Measurements from ENCODE around the gene KCNQ4. TPM values are rescaled to one million over a fixed set of nuclear protein-coding genes. Genes with fewer than 3 reads are reported as not detected.

The KCNQ4 gene
- total RNA-seq, 1 experiment from 2014 or later = 1.4 TPM

GRCh38 chr1:40868051-40868723, 84.6 kb downstream of the KCNQ4 start:
- no peak overlapping the region for H3K4me3 Mint-ChIP-seq
- H3K27ac Mint-ChIP-seq = no peak overlapping the region
- Histone ChIP-seq H2BK120ac (ENCODE audit: low read depth, low read length, poor library complexity, severe bottlenecking) (no peak overlapping the region), H3K4me2 (ENCODE audit: insufficient read depth, insufficient read length, low read length) (no peak overlapping the region), H3K23me2 (ENCODE audit: insufficient read length, low read depth, low read length, poor library complexity, severe bottlenecking) (no peaks in the 10 kb centered on the region), H4K5ac (ENCODE audit: insufficient read length, low read depth, low read length) (no peak overlapping the region), H2BK12ac (ENCODE audit: insufficient read length, low read depth, low read length) (no peak overlapping the region), H3K27me3 (ENCODE audit: insufficient read depth, low read length) (no peaks in the 10 kb centered on the region), H3K9ac (ENCODE audit: extremely low read depth, insufficient read length, low read length) (no peak overlapping the region), H3K14ac (ENCODE audit: insufficient read depth, low read length) (no peak overlapping the region), H4K91ac (ENCODE audit: insufficient read length, low read depth, low read length) (no peak overlapping the region), H3K79me1 (ENCODE audit: insufficient read depth, low read depth, low read length, poor library complexity, severe bottlenecking) (no peaks in the 10 kb centered on the region), H2AFZ (ENCODE audit: low read length) (no peak overlapping the region), H2BK15ac (ENCODE audit: low read depth, low read length) (no peak overlapping the region), H3K79me2 (ENCODE audit: insufficient read depth, low read length) (no peaks in the 10 kb centered on the region), H4K8ac (replicated peaks; ENCODE audit: insufficient read length, low read depth, low read length) (no peak overlapping the region), H3K9me3 (ENCODE audit: control insufficient read depth, low read depth, low read length) (no peaks in the 10 kb centered on the region), H2AK5ac (ENCODE audit: insufficient read length, low read length) (no peak overlapping the region), H3K23ac (ENCODE audit: insufficient read length, low read depth, low read length) (no peak overlapping the region), H4K20me1 (ENCODE audit: control insufficient read depth, insufficient read depth, insufficient read length) (no peaks in the 10 kb centered on the region), H3K27ac (ENCODE audit: insufficient read length, low read depth, low read length) (no peak overlapping the region), H3K56ac (ENCODE audit: insufficient read length, low read depth, low read length) (no peak overlapping the region), H3K18ac (ENCODE audit: insufficient read length, low read depth, low read length) (no peak overlapping the region), H3T11ph (ENCODE audit: low read length) (no peak overlapping the region), H2BK5ac (ENCODE audit: insufficient read length, low read length) (no peak overlapping the region), H3K4me1 (ENCODE audit: insufficient read depth, low read length) (no peaks in the 10 kb centered on the region), H3K4ac (ENCODE audit: low read depth, low read length) (no peak overlapping the region), H2BK20ac (ENCODE audit: low read depth, low read length, poor library complexity, severe bottlenecking) (no peak overlapping the region)
- H3K9me3 Mint-ChIP-seq = peaks cover 0 to 2% of the 10 kb centered on the region in 2 experiments; a peak in 1 of 5 replicates
- WGBS (ENCODE audit: extremely low coverage, insufficient read length, low lambda C conversion rate) = no CpG with 5 or more reads among the region's 4 CpGs
- peaks cover 5% of the 10 kb centered on the region for H3K27me3 Mint-ChIP-seq (ENCODE audit: low read depth)
- no peaks in the 10 kb centered on the region for H3K36me3 Mint-ChIP-seq (ENCODE audit: insufficient read depth in 1 of 3, low read depth in 3 of 3)
- no peak for TF ChIP-seq CTCF (conservative IDR thresholded peaks at IDR 0.05)
- peaks cover 4 to 9% of the 10 kb centered on the region in 2 experiments; a peak in 3 of 4 replicates for H3K4me1 Mint-ChIP-seq
- no peak for DNase-seq
